Embryonic facial prominence (tissue), 1 donor: ENCODE results near the gene CCL3.
"Not testable (repeated sequence)": the region's sequence is repeated elsewhere in the genome, so short reads cannot be mapped to it uniquely, and the experiment has no call there.

ENCODE experiments used
- DNase-seq: peaks from one replicate; pipeline ENCODE4 v3.0.0-alpha.2; 2016; ENCODE audit errors: extremely low spot score

CCL3 gene

GRCh38 chr17:36089888-36090836 lies at the start of gene CCL3:
TSS of gene CCL3 (minus strand) at chr17:36090143. CDS start at chr17:36090058, 85 bp downstream.
- no peak for DNase-seq

GRCh38 chr17:36136439-36136838 lies 46.5 kb upstream of the CCL3 start:
- DNase-seq = no peak

DNA sequence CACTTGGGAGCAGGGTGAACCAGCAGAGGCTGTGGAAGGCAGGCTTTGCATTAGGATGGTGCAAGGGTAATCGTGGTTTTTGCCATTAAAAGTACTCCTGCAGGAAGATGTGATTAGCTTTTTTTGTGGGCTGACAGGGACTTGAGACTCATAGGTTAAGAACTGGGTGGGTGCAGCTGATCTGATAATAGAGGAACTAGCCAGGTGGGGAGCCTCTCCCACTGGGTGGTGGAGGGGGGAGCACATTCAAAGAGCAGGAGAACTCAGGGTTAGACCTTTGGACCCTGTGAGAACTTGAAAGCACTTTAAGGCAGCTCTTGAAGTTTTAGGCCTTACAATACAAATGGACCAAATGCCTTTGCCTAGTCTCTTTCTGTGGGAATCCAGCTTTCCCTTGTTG lies 46.1 kb upstream of the CCL3 start:
- DNase-seq = no peak

GRCh38 chr17:36135465-36135864 lies 45.5 kb upstream of the CCL3 start:
- no peak for DNase-seq

DNA sequence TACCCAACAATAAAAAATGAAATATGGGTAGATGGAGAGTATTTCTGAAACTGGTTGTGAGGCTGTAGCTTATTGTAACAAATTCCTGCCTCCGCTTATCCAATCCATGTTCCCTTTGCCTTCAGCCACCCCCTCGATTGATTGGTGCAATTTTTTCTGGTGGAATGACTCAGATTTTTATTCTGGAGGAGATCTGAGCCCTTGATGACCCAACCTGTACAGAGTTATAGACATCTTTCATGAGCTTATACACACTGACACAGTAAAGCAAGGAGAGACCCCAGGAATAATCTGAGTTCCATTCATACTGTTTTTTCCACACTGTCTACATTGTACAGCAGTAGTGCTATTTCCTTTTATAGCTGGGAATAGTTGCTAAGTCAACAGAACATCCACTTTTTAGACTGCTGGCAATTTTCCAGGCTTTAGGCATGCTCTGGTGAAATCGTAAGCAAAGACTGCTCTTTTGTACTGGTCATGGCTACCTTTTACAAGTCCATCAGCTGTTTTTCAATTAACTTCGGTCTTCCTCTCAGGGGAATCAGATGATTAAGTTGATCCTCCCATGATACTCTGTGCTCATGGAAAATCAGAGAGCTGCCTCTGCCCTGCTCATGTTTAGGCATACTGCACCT lies 43.8 kb upstream of the CCL3 start:
- DNase-seq = peak; percentile 20

DNA sequence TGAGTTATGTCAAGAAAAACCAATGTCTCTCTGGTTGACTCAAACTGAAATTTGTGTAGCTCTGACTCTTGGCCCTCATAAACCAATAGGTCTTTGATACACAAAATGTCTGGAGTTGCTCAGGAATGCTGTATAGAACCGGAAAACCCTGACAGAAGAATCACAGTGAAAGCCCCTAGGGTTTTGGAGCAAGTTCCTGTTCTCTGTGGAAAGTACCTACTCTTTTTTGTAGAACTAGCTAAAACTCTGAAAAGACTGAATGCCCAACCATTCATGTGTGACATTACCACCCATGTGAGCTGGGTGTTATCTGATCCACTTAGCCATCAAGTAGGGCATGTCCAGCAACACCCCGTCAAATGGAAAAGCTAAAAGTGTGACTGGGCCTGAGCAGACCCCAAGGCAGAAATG lies 42.5 kb upstream of the CCL3 start:
- no peak for DNase-seq

- no peak for DNase-seq
Observed at GRCh38 chr17:36131931-36132330, 42.0 kb upstream of the CCL3 start.

- no peak for DNase-seq
Observed at GRCh38 chr17:36131421-36131820, 41.5 kb upstream of the CCL3 start.

GRCh38 chr17:36130346-36130745 lies 40.4 kb upstream of the CCL3 start:
- DNase-seq = no peak

- DNase-seq = no peak
Observed at GRCh38 chr17:36129616-36130015, 39.7 kb upstream of the CCL3 start.

- DNase-seq = no peak
Observed at GRCh38 chr17:36128411-36128978, 38.6 kb upstream of the CCL3 start.

- no peak for DNase-seq
Observed at GRCh38 chr17:36127911-36128310, 38.0 kb upstream of the CCL3 start.

DNA sequence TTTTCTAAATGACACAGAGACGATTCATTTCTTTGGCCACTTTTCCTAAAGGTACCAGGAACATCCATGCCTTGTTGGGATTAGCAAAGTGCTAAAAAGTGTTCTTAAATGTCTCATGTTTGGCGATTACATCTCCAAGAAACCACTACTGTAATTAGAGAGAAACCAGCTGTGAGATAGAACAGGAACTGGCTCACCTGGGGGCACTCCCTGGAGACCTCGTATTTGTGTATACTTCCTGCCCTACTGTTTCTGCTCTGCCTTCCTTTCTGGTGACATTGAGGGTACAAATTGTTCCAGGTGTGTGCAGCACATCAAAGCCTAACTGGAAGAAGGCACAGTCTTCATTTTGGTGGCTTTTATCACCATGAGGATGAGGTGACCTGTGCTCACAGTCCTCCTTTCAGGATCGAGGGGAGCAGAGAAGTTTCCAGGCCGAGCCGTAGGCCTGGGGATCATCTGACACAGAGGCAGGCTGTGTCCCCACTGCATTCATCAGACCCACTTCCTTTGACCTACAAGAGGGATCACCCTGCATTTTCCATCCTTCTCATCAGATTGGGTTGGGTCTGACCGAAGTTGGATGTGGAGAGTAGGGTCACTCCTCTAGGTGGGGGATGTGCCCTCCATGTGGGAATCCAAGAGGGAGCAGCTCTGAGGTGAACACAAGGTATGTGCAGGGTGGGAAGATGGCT lies 37.4 kb upstream of the CCL3 start:
- DNase-seq = no peak

- no peak for DNase-seq
Observed at GRCh38 chr17:36124879-36125824, 35.2 kb upstream of the CCL3 start.

- DNase-seq = no peak
Observed at GRCh38 chr17:36123431-36123830, 33.5 kb upstream of the CCL3 start.

- not testable (repeated sequence) for DNase-seq
Observed at GRCh38 chr17:36121099-36121498, 31.2 kb upstream of the CCL3 start.

- DNase-seq = no peak
Observed at GRCh38 chr17:36120221-36120620, 30.3 kb upstream of the CCL3 start.

- no peak for DNase-seq
Observed at GRCh38 chr17:36118477-36119353, 28.8 kb upstream of the CCL3 start.

DNA sequence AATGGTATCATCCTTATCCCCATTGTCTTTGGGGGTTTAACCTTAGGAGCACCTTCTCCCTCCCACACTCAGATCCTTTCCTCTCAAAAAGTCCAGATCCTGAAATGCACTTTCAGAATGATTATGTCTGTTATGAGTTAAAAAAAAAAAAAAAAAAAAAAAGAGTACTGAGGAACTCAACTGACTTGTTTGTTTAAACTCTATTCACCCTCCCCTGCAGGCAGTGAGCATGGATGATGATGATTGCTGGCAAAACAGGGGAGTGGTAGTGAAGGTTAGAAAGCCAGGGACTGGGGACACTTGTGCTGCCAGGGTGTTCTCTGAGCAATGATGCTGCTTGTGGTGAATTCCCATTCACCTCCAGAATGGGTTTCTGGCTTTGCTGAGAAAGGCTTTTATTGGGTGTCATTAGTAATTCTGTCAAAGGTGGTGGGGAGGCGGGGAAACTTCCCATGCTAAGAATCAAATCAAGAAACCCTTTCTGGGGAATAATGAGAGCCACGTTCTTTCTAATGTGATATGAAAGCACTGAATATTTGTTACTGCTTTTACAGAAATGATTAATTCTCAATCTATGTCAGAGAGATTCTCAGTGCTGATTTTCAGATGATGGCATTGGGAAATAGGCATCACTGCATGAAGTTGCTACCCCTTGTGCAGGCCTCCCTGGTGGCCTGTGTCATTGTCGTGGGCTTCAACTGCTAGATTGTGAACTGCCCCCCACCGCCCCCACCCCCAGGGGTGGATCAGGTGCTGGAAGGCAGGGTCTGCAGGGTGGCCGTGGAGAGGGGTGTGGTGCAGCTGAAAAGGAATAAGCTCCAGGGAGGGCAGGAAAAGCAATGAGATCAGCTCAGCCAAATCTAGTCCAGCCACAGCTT lies 27.8 kb upstream of the CCL3 start:
- no peak for DNase-seq
